Fibroblast of skin of abdomen (primary cell): ENCODE results near the gene ENDOD1.
A peak's percentile ranks its signal among the peaks of the same experiment; 100 is the strongest.

Source experiments
- DNase-seq: peaks from one replicate; pipeline ENCODE4 v3.0.0-alpha.2; 2013

Gene ENDOD1

DNA sequence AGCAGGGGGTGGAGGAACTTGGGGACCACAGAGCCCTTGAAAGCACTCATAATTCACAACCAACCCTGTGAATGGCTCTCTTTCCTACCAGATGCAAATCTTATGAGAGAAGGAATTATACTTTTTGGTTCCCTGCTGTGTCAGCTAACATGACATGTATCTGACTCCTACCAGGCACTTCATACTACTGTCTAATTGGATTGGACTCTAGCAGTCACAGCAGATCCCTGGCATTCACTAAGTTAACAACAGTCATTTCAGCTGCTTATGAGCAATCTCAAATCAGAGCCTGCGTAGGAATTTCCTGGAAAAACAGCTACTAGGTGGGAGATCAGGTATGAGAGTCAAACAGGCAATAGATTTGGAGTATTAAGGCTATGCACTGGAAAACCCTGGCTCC is 11.1 kb upstream of the ENDOD1 start:
- no peak for DNase-seq

DNA sequence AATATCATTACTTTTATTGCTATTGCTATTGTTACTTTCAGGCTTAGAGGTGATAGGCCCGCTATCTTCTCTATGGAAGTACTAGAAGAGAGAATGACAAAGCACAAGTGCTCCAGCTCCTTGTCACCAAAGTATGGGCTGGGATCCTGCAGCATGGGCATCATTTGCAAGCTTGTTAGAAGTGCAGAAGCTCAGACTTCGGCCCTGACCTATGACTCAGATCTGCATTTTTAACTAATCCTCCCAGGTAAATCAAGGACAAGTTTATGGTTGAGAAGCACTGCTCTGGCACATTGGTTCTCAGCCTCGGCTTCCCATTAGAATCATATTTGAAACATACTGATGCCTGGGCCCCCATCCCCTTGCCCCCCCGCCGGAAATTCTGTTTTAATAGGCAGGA is 8.6 kb upstream of the ENDOD1 start:
- no peak for DNase-seq

DNA sequence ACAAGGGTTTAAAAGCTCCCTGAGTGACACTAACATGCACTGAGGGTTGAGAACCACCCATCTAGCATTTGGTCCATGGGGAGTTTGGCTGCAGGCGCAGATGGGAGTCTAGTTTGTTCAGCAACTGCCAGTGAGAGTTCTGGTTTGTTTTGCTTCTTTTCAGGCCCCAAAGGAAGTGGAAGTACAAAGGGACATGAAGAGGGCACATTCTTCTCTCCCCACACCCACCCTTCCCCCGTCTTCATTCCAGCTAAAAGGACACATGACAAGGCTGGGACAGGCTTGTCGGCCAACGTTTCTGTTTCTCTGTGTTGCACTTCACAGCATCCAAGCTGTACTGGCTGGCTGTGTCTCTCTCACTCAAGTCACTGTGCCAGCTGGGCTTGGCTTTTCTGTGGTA is 8.2 kb upstream of the ENDOD1 start:
- DNase-seq: no peak

DNA sequence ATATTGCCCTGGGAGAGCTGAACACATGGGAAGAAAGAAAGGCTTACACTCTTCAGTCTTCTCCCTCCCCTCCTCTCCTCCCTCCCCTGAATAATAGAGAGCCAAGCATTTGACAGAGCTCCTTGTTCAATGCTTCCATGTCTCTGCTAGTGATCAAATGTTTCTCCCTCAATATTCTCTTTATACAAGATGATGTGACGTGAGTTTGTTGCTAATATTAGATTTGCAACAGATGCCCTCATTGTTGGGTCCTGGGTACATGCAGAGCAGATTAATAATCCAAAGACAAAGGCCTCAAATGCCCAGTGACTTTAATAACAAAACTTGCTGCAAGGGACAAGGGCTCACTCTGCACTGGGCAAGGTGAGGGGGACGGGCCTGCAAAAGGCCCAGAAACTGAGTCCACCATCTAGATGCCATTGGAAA is 7.1 kb upstream of the ENDOD1 start:
- no peak for DNase-seq

DNA sequence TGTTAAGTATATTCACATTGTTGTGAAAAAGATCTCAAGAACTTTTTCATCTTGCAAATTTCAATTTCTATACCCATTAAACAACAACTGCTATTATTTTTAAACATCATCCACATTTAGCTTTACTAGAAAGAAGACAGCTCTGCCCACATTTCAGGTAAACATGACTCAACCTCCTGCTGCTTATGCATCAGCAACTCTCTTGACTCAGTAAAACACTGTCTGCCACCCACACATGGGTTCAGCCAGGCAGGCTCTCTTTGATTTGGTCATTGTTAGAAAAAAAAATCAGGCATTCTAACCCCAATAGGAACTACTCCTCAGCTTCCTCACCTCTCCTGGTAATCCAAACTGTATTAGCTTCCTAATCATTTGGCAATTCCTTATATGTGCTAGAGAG is 5.1 kb upstream of the ENDOD1 start:
- no peak for DNase-seq

DNA sequence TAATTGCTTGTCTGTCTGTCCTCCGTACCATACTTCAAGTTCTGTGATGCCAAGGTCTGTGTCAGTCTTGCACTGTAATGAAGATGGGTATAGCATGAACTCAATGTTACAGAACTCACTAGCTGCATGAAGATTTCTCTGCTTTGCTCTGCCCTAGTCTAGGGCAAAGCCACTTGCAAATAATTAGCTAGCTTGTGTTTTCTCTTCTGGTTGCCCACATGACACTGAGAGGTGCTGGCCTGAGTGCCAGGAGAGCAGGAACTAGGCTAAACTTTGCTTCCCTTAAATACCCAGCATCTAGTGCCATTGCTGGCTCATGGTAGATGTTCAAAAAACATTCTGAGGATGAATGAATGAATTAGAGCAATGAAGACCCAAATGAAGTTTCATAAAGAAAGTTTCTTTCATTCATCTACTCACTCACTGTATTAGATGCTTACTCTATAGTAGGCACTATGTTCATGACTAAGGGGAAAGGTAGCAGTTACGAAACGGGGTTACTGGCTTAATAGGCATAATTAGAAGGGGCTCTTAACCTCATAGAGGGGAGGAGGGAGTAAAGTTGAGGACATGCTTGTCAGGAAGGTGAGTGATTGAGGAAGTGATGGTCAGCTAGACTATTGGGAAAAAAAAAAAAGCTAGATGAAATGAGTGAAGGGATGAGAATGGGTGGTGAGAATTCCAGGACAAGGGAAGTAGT is 4.4 kb upstream of the ENDOD1 start:
- no peak for DNase-seq

DNA sequence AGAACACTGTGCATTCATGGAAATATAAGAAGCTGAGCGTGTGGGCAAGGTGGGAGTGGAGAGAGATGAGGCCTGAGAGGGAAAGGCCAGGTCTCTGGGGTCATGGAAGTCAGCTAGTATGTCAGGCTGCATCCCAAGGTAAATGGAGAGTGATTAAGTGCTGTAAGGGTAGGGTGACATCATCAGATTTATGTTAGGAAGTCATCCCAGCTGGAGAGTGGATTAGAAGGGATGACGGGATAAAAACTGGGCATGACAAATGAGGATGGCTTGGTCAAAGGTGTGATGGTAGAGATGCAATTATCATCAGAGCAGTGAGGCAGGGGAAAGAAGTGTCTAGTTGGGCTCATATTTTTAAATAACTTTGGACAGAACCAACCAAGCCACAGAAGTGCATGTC is 3.5 kb upstream of the ENDOD1 start:
- no peak for DNase-seq

DNA sequence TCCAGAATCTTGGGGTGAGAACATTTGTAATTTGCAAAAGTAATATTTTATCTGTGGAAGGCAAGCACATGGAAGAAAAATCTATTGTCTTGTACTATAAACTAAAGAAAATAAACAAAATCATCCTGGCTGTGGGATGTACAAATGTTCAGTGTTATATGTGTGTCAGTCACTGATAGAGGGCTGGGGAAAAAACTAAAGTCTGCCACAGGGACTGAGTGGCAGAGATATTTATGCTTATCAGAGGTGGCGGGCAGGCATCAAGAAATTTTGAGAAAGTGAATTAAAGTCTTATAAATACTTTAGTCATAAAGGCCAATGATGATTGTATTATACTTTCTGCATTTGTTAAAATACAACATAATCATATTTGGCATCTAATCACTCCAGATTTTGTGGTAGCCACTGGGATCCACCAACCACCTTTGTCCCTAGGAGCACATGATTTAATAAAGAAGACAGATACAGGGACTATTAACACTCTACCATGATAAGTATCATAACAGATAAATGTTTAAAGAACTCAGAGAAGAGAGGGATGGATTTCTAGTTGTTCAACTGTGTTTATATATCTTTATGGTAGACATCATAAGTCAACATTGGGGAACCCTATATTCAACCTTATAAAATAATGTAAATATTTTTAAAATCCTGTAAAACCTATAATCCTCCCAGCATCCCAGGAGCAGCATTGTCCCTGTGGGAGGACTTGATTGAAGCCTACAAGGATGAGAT is 2.6 kb upstream of the ENDOD1 start:
- DNase-seq: no peak

DNA sequence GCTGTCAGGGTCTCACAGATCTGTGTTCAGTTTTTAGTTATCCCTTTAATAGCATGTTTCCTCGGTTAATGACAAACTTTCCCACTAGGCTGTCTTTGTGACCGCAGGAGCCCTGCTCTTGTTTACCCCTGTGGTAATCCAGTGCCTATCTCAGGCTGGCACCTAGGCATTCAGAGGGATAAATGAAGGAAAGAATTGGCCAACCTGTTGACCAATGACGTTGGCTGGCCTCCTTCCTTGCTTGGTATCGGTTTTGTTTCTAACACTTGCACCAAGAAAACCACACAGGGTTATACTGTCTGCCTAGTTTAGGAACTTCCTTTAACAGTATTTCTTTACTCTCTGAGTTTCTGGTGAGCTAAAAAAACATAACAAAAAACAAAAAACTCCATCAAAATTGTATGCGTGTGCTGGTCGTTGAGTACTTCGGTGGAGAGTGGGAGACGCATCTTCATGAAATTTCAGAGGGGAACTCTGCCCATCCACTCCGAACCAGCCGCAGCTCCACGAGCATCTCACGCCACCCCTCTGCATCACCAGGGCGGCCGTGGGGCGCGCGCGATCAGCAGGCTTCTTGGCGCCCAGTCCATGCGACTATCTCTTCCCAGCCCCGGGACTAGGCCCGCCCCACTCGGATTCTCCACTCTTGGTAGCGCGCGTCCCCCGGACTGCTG is 563 bp upstream of the ENDOD1 start:
- no peak for DNase-seq

DNA sequence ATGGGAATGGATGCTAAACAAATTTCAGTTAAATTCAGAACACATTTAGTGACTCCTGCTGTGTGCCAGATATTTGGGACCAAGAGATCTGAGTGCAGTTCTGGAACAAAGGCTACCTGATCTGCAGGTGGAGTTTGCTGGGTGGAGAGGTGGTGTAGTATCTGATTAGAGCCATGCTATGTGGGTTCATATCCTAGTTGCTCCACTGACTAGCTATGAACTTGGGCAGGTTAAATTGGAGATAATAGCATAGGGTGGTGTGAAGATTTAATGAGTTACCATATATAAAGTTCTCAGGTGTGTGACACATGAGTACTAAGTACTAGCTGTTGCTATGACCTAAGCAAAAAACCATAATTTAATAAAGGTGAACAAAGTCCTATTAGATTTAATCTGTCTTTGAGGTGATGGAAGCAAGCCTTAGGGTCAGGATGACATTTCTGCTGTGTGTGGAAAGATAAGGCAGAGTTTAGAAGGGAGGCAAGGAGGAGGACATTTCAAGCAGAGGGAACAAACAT is 2.1 kb downstream of the ENDOD1 start:
- DNase-seq: no peak

DNA sequence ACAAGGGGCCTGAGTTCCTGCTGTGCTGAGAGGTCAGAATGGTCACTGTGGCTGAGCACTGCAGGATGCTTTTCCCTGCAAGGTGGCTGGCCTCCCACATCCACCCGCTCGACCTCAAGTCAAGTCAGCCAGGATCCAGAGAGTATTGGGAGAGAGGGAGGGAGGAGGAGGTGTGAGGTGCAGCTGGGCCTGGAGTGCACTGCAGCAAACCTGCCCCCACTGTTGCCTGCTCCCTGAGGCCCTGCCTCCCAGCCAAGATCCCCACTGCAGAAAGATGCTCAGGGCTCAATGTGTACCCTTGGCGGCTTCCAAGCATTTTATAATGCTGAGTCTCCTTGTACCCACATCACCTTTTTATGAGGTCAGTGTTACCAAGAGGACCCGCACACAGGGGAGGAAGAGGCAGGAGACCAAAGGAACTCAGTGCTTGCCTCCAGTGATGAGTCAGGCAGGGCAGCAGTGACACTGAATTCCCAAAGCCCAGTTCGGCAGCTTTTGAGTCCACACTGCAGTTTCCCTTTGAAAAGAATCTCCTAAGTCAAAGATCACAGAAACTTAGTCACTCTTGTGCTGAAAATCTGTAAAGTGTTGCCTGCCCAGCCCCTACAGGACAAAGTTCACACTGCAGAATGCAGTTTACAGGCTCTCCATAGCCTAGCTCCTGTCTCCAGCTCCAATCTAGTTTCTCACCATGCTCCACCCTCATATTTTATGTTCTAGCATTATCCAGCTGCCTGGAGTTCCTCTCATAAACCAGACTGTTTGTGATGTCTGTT is 3.1 kb downstream of the ENDOD1 start:
- DNase-seq: peak; percentile 49

DNA sequence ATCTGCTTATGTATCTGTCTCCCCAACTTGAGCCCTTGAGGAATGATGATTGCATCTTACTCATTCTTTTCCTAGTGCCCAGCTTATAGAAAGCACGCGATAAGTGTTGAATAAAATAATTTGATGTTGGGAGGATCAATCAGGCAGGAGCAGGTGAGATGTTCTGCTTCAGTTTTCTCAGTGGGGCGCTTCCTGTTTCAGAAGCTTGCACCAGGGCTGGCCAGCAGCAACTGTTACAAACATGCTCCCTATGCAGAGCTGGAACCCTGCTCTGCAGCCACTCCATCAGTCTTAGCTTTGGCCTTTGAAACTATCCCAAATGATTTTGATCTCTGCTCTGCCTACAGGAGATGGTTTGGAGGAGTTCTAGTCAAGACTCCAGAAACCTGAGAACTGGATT is 3.9 kb downstream of the ENDOD1 start:
- no peak for DNase-seq

DNA sequence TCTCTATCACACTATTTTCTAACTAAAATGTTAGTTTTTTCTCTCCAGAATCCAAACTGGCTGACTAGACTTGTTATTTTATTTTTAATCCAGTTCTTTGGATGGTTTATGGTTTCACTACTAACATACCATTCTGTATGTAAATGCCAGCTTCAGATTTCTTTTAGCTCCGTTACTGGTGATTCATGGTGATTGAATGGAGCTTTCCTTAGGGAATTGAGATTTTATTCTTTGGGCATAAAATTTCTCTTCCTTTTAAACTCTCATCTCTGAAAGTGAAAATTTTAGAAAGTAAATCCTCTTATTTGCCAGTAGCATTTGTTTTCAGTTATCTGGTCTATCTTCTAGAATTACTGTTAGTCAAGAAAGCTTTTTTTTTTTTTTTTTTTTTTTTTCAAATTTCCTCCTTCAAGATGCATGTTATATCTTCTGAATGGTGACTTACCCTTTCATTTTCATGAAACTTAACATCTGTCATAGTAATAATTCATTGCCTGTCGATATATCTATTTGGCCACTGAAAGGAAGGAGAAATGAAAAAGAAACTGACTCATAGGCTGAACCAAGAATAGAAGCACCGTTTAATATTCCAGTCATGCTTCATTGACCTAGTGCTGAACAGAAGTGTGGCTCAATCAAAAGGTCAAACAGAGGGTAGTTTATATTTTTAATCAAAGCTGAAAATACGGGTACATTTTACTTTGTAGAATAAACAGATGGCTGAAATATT is 6.4 kb downstream of the ENDOD1 start:
- peak; percentile 68 for DNase-seq

DNA sequence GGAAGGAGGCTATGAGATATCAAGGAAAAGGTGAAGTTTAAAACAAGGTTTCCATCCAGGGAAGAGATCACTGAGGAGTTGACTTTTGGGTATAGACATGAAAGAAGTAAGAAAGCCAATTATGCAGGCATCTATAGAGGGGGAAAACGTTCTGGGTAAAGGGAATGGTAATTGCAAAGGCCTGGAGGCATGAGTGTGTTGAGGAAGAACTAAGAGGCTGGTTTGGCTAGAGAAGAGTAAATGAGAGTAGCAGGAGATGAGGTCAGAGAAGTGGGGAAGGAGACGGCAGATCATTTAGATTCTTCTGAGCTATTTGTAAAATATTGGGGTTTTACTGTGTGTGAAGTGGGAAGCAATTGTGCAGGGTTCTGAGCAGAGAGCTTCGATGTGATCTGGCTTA is 7.6 kb downstream of the ENDOD1 start:
- DNase-seq: no peak

DNA sequence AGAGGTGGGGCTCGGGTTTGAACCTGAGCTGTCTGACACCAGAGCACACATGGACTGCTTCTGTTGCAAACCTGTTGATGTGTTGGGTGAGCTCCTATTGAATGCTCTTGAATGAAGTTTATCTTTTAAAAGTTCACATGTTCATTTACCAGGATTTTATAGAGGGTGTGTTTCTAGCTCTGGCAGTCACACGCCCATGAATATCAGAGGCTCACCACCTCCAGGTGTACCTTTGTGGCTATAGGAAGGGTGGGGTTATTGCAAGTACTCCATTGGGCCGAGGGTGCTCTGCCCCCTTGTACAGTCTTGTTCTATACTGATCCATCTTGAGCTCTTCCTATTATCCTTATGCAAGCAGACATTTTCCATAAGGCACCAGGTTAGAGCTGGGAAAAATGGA is 9.2 kb downstream of the ENDOD1 start:
- no peak for DNase-seq

DNA sequence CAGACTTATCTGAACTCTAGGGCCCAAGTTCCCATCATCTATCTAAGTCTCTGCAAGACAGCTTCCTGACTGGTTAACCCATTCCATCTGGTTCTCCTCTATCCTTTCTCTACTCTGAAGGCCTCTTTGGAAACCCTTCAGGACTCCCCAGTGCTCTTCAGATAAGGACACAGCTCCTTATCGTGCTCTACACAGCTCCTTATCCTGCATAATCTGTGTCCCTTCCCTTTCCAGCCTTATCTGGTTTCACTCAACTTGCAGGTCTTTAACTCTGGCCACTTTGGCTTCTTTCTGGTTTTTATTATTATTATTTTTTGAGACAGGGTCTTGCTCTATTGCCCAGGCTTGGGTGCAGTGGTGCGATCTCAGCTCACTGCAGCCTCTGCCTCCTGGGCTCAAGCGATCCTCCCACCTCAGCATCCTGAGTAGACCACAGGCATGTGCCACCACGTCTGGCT is 10.6 kb downstream of the ENDOD1 start:
- DNase-seq: no peak

DNA sequence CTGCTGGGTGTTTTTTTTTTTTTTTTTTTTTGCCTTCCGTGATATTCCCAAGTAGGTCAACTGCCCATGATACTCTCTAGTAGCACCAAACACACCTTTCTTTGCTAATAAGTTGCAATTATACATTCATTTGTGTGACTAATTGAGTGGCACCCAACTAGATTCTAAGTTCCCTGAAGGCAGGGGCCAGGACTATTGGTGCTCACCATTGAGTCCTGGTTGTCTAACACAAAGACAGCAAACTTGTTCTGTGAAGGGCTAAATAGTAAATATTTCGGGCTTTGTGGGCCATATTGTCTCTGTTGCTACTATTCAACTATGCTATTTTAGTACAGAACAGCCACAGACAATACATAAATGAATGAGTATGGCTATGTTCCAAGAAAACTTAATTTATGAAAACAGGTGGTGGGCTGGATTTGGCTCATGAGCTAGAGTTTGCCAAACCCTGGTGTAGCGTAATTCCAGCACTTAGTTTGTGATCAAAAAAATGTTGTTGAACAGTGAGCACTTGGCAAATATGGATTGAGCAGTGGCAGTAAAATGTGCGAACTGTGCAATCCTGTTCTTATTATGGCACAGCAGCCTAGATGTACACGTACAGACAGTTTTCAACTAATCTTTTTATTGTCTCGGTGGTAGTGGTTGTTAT is 11.3 kb downstream of the ENDOD1 start:
- no peak for DNase-seq

DNA sequence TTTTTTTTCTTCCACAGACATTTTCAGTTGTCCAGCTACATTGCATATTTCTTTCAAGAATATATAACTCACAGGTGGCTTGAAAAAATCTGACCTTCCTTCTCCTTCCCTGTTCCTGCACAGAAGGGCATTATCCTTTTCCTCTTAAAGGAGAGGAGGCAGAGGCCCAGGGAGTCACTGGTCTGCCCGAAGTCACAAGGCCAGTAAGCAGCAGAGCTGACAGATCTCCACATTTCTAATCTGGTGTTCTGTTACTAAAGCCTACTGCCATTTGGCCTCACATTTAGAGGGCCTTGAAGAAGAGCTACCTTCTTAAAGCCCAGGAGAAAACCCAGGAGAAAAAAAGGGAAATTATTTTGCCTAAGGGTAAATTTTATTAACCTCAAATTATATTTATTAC is 12.3 kb downstream of the ENDOD1 start:
- no peak for DNase-seq

DNA sequence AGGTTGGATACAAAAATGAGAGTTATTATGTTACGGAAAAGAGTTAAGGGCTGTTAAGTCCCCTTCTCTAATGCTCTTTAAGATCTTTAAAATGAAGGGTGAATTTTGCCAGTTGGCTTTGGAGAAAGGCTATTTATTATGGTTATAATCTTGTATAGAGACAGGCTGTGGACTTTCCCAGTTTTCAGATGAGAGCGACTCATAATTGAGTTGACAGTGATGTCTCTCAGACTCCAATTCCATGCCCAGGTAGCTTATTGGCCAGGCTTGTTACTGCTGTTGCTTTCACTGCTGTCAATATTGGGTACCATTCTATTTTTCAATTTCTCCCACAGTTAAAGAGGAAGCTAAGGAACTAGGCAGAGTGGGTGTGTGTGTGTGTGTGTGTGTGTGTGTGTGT is 13.1 kb downstream of the ENDOD1 start:
- no peak for DNase-seq

DNA sequence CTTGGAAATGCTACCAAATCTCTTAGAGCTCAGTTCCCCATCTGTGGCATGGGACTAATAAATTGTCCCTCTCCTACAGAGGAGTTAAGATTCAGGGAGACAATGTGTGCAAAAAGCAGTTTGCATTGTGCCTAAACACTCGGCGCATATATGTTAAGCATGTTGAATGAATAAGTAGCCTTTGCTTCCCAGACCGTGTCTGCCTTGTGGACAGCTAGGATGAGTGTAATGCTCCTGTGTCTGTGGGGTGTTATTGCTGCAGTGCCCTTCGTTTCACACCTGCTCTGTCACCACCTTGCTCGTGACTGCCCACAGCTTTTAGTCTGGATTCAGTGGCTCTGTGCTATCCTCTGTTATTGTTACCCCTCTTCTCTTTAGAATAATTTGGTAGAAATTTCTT is 14.1 kb downstream of the ENDOD1 start:
- DNase-seq: no peak

DNA sequence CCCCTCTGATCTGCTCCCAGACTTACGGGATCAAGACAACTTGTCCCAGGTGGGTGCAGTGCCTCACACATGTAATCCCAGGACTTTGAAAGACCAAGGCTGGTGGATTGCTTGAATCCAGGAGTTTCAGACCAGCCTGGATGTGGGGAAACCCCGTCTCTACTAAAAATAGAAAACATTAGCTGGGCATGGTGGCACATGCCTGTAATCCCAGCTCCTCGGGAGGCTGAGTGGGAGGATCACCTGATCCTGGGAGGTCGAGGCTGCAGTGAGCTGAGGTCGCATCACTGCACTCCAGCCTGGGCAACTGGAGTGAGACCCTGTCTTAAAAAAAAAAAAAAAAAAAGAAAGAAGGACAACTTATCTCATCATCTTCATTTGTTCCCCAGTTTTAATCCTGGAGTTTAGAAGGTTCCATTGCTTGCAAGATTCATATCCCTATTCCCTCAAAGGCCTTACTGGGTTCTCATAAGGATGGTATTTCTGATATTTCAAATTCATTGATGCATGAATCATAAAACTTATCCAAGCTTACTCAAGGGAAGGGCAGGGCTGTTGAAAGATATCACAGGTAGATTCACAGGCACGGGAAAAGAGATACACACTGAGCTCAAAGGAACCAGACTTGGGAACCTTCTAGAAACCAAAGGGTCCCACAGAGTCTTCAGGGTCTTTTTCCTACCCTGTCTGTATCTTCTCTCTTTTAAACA is 14.6 kb downstream of the ENDOD1 start:
- DNase-seq: no peak
